Liver (tissue), 3 donors: Measurements from ENCODE around the gene MAOB.

Experiments used
- CTCF ChIP-seq: fragments of 150-350 bp; IDR thresholded peaks from 2 replicates; pipeline ENCODE4 v1.5.1; 2017; ENCODE audit warnings: improper control_type of control experiment, low read depth, low read length; ENCODE audit not compliant: missing input control
- SP1 ChIP-seq: IDR thresholded peaks from 2 replicates; pipeline ENCODE4 v1.6.1; 2018; ENCODE audit warnings: antibody characterized with exemption, mild to moderate bottlenecking
- donor health status: healthy.
- donor health status: healthy.

GRCh38 chrX:43734444-43734843 is 147.8 kb downstream of the MAOB start:
- TF ChIP-seq CTCF (no peak), SP1 (peak; percentile 16)
